Uterus (tissue), 4 donors: ENCODE measurements around the gene SNCB. TPM values are rescaled to one million over a fixed set of nuclear protein-coding genes. Genes with fewer than 3 reads are reported as not detected.
"Not testable (repeated sequence)": the region's sequence is repeated elsewhere in the genome, so short reads cannot be mapped to it uniquely, and the experiment has no call there.

ENCODE experiments used
- DNase-seq, 2 donors: peaks; one replicate each; pipeline ENCODE4 v3.0.0-alpha.2; 2019 to 2020
- H3K27ac ChIP-seq, 2 donors: fragments of 200-600 bp; sonication (generic); 1 replicate in 1 of 2; 2 replicates in 1 of 2; pipeline ENCODE4 v1.5.1; 2016 to 2018
- H3K27me3 ChIP-seq, 2 donors: fragments of 200-600 bp; sonication (generic); one replicate each; pipeline ENCODE4 v1.5.1; 2018 to 2019; ENCODE audit warnings: control low read depth in 1 of 2
- H3K36me3 ChIP-seq, 2 donors: fragments of 200-600 bp; sonication (generic); one replicate each; pipeline ENCODE4 v1.5.1; 2019; ENCODE audit warnings: control low read depth in 1 of 2
- H3K4me1 ChIP-seq, 2 donors: fragments of 200-600 bp; sonication (generic); one replicate each; pipeline ENCODE4 v1.5.1; 2018 to 2019; ENCODE audit warnings: control low read depth in 1 of 2
- H3K4me3 ChIP-seq, 2 donors: fragments of 200-600 bp; sonication (generic); 1 replicate in 1 of 2; 2 replicates in 1 of 2; pipeline ENCODE4 v1.5.1; 2018 to 2019; ENCODE audit warnings: mild to moderate bottlenecking in 1 of 2
- H3K9me3 ChIP-seq, 2 donors: fragments of 200-600 bp; sonication (generic); one replicate each; pipeline ENCODE4 v1.5.1; 2019; ENCODE audit warnings: control low read depth in 1 of 2
- POLR2A ChIP-seq, 2 donors: fragments of 450-650 bp; IDR thresholded peaks; one replicate each; pipeline ENCODE4 v1.6.1; 2016; ENCODE audit warnings: antibody characterized with exemption in 2 of 2, mild to moderate bottlenecking in 1 of 2, moderate library complexity in 1 of 2
- intact Hi-C: fragments of 100-400 bp; cut with DNase I; formaldehyde crosslinking; loops from one replicate; pipeline ENCODE4 v1.15.1; 2023; ENCODE audit warnings: low total_unique reads
- total RNA-seq, 4 donors: library from RNA; depleted of rRNA in 3 of 4; stranded (reverse); fragments of >200 nt in 3 of 4; gene quantifications; one replicate each; pipeline versions ENCODE4 v1.1.0 to v1.2.4, GENCODE V29; 2014 to 2023
- TF ChIP-seq, protein P1 (sequence below), 4 experiments: fragments of 200-600 bp in 2 of 4; fragments of 450-650 bp in 2 of 4; sonication (generic) in 2 of 4; IDR thresholded peaks; one replicate each; pipeline ENCODE4 v1.5.1; 2016 to 2019; ENCODE audit warnings: antibody characterized with exemption in 4 of 4, mild to moderate bottlenecking in 2 of 4, moderate library complexity in 1 of 4
- donor health status: DM: yes; HTN: yes; CAD: no.

SNCB gene
- total RNA-seq, 4 donors from 2014 or later, result not detected

DNA sequence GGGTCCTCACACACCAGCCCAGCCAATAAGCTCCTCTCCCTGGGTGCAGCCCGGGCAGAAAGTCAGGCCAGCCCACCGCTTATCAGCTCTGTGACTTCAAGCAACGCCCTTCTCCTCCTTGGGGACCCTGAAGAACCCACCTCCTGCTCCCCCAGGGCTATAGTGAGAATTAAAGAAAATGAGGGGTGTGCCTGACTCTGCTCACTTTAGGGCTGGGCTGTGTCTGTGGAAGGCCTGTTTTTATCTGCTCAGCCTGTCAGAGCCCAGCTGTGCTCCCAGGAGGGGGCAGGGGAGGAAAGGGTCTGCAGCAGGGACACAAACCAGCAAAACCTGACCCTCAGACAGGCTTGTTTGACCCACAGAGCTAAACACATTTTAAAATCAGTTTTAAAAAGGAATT, 24.3 kb downstream of the SNCB start:
- Histone ChIP-seq H3K4me3 (no peak overlapping the region), H3K4me1 (peaks cover 0 to 9% of the 10 kb centered on the region in 2 donors), H3K36me3 (no peaks in the 10 kb centered on the region), H3K27ac (no peak overlapping the region), H3K27me3 (peaks cover 0 to 8% of the 10 kb centered on the region in 2 donors), H3K9me3 (no peaks in the 10 kb centered on the region)
- TF ChIP-seq, protein P1, sequence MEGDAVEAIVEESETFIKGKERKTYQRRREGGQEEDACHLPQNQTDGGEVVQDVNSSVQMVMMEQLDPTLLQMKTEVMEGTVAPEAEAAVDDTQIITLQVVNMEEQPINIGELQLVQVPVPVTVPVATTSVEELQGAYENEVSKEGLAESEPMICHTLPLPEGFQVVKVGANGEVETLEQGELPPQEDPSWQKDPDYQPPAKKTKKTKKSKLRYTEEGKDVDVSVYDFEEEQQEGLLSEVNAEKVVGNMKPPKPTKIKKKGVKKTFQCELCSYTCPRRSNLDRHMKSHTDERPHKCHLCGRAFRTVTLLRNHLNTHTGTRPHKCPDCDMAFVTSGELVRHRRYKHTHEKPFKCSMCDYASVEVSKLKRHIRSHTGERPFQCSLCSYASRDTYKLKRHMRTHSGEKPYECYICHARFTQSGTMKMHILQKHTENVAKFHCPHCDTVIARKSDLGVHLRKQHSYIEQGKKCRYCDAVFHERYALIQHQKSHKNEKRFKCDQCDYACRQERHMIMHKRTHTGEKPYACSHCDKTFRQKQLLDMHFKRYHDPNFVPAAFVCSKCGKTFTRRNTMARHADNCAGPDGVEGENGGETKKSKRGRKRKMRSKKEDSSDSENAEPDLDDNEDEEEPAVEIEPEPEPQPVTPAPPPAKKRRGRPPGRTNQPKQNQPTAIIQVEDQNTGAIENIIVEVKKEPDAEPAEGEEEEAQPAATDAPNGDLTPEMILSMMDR (IDR thresholded peaks at IDR 0.05), result no peak
- no peak for TF ChIP-seq POLR2A (IDR thresholded peaks at IDR 0.05)
- intact Hi-C loops, result no loop called here
- no peak for DNase-seq

DNA sequence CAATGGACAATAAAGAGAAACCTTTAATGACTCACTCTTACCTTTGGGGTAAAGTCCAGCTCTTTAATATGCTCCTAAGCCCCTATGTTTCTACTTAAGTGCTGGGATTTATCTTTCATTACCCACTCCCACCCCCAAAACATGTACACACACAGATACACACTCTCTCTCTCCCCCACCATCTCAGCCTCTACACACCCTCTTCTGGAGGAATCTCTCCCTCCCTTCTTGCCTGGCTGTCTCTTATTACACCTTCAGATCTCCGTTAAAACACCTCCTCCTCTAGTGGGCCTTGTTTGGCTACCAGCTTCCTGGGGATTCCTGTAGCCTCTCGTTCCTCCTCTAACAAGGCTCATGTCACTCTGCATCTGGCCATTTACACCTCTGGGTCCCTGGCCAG, 27.2 kb downstream of the SNCB start:
- no peaks in the 10 kb centered on the region for H3K27me3 ChIP-seq
- no peak overlapping the region for H3K4me3 ChIP-seq
- intact Hi-C loops, result no loop called here
- H3K4me1 ChIP-seq, result no peaks in the 10 kb centered on the region
- no peak for DNase-seq
- H3K36me3 ChIP-seq, result no peaks in the 10 kb centered on the region
- no peak for TF ChIP-seq POLR2A (IDR thresholded peaks at IDR 0.05)
- TF ChIP-seq, protein P1 (IDR thresholded peaks at IDR 0.05), result no peak
- no peaks in the 10 kb centered on the region for H3K9me3 ChIP-seq
- H3K27ac ChIP-seq, result no peak overlapping the region

DNA sequence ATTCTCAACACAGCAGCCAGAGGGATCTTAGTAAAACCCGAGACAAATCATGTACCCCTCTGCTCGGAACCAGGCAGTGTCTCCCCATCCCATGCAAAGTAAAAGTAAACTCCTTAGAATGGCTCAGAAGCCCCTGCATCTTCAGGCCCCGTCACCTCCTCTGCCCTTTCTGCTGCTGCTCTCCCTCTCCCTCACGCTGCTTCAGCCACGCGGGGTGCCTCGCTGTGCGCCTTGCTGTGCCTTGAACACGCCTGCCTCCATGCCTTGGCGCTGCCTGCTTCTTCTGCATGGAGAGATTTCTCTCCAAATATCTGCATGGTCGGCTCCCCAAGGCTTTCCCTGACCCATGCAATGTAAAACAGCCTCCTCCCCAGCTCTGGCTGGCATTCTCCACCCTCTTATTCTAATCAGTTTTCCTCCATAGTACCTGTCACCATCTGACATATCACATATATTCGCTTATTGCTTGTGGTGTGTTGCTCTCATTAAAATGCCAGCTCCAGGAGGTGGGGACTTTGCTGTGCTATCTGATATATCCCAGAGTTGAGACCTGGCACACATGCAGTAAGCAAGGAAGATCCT, 28.3 kb downstream of the SNCB start:
- no peak for DNase-seq
- Histone ChIP-seq H3K4me1 (peaks cover 0 to 5% of the 10 kb centered on the region in 2 donors), H3K9me3 (no peaks in the 10 kb centered on the region), H3K4me3 (no peak overlapping the region), H3K27me3 (no peaks in the 10 kb centered on the region), H3K36me3 (no peaks in the 10 kb centered on the region), H3K27ac (no peak overlapping the region)
- intact Hi-C loops, result no loop called here
- no peak for TF ChIP-seq POLR2A (IDR thresholded peaks at IDR 0.05)
- TF ChIP-seq, protein P1 (IDR thresholded peaks at IDR 0.05), result no peak

DNA sequence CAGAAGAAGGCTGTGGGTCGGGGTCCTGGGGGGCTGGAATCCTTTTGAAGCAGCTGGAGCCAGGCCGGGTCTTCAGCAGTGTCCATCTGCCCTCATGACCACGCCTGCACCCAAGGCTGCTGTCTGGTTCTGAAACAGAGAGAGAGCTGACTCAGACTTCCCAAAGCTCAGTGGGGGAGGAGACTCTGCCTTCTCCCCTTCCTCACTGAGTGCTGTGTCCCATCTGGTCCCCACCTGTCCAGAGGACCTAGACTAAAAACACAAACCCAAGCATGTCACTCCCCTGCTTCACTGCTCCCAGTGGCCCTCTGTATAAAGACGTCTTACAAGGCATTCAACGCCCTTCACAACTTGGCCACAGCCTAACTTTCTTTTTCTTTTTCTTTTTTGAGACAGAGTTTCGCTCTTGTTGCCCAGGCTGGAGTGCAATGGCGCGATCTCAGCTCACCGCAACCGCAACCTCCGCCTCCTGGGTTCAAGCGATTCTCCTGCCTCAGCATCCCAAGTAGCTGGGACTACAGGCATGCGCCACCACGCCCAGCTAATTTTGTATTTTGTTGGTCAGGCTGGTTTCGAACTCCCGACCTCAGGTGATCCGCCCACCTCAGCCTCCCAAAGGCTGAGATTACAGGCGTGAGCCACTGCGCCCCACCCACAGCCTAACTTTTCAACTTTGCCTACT, 30.4 kb downstream of the SNCB start:
- H3K36me3 ChIP-seq, intact Hi-C loops, H3K27me3 ChIP-seq, DNase-seq, H3K4me3 ChIP-seq, H3K27ac ChIP-seq, H3K9me3 ChIP-seq, H3K4me1 ChIP-seq: not testable (repeated sequence)

DNA sequence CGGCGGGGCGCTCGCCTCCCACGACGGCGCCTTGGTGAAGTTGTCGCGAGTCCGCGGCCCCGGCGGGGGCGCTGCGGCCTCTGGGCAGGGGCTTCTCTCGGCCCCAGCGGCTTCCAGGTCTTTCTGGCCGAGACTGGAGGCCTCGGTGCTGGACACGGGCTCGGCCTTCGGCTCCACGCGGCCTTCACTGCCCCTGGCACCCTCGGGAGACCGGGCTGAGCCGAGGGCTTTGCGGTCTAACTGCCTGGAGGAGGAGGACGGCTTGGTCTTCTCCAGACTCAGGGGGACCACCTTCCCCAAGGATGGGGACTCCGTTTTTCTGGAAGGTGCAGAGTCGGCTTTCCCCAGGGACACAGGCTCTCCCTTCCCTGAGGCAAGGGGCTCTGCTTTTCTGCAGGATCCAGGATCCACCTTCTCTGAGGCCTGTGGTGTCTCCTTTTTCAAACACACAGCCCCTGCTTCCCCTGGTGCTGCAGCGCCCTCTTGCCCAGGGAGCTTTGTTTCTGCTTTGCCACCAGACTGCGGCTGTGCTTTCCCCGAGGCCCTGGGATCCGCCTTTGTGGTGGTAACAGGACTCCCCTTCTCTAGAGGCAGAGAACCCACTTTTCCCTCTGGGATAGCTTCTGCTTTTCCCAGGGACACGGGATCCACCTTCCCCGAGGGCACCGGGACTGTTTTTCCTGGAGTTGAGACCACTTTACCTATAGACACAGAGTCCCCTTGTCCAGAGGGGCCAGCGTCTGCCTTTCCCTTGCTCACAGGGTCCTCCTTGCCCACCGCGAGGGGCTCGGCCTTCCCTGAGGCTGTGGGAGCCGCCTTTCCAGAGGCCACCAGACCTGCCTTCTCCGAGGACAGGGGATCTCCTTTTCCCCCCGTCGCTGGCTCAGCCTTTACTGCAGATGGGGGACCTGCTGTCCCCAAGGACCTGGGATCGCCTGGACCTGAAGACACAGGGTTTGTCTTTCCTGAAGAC, 32.6 kb downstream of the SNCB start:
- peak overlapping the region in 1 of 2 donors; percentile 23 for H3K4me3 ChIP-seq
- TF ChIP-seq POLR2A (IDR thresholded peaks at IDR 0.05), result no peak
- TF ChIP-seq, protein P1 (IDR thresholded peaks at IDR 0.05), result no peak
- DNase-seq, result no peak
- intact Hi-C loops, result no loop called here
- no peaks in the 10 kb centered on the region for H3K36me3 ChIP-seq
- H3K27me3 ChIP-seq, result no peaks in the 10 kb centered on the region
- no peaks in the 10 kb centered on the region for H3K9me3 ChIP-seq
- H3K27ac ChIP-seq, result no peak overlapping the region
- H3K4me1 ChIP-seq, result peaks cover 0 to 10% of the 10 kb centered on the region in 2 donors
